Measurements from ENCODE around the gene PRR16. TPM values are rescaled to one million over a fixed set of nuclear protein-coding genes. Genes with fewer than 3 reads are reported as not detected.

Gene PRR16
- total RNA-seq, 1 donor from 2014 or later, result 18.3 TPM

DNA sequence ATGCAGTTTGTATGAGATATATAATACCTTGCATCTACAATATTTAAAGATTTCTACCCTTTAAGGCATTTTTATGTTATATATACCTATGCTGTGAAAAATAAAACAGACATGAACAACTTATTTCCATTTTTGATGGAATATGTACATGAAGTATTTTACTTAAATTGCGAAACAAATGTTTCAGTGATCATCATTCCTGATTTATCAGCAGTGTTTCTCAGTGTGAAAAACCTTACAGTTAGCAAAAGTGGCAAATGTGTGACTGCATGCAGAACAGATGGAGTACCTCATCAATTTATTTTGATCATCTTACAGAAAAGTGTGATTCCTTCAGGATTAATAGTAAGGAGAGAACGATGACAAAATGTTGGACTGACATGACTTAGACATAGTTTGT, 43.1 kb downstream of the PRR16 start:
- DNase-seq (ENCODE audit: extremely low spot score, unreplicated experiment), result no peak
- no peaks in the 10 kb centered on the region for H3K36me3 Mint-ChIP-seq (ENCODE audit: unreplicated experiment)
- no peak overlapping the region for H3K4me3 Mint-ChIP-seq (ENCODE audit: unreplicated experiment)
- no peaks in the 10 kb centered on the region for H3K27me3 Mint-ChIP-seq (ENCODE audit: unreplicated experiment)
- TF ChIP-seq, protein P1, sequence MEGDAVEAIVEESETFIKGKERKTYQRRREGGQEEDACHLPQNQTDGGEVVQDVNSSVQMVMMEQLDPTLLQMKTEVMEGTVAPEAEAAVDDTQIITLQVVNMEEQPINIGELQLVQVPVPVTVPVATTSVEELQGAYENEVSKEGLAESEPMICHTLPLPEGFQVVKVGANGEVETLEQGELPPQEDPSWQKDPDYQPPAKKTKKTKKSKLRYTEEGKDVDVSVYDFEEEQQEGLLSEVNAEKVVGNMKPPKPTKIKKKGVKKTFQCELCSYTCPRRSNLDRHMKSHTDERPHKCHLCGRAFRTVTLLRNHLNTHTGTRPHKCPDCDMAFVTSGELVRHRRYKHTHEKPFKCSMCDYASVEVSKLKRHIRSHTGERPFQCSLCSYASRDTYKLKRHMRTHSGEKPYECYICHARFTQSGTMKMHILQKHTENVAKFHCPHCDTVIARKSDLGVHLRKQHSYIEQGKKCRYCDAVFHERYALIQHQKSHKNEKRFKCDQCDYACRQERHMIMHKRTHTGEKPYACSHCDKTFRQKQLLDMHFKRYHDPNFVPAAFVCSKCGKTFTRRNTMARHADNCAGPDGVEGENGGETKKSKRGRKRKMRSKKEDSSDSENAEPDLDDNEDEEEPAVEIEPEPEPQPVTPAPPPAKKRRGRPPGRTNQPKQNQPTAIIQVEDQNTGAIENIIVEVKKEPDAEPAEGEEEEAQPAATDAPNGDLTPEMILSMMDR (IDR thresholded peaks at IDR 0.05), result no peak
- H3K9me3 Mint-ChIP-seq (ENCODE audit: unreplicated experiment), result peaks cover 3% of the 10 kb centered on the region
- peak overlapping the region; percentile 32 for H3K27ac Mint-ChIP-seq (ENCODE audit: unreplicated experiment)
- peaks cover 32% of the 10 kb centered on the region for H3K4me1 Mint-ChIP-seq (ENCODE audit: unreplicated experiment)

DNA sequence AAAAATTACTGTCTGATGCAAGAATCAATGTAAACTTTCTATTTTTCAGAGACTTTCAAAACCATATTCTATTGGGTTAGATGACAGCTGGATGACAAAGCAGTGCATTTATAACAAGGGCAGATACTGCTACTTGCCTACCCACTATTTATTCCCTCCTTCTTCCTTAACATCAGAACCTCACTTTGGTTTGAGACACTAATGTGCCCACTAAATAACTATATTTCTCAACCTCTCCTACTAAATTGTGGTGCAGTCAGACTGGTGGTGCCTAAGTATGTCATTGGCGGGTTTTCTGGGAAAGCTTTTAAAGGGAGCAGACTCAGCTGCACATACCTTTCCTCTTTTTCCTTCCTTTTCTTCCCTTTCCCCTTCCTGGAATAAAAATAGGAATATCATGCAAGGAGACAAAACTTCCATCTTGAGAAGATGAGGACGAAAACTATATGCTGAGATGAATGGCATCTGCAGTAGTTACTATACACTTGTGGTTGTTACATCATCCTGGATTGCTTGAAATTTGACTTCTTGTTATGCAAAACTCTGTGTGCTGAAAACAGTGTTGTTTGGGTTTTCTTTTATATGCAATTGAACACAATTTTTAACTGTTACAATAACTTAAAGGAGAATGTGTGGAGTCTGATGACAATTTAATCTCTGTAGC, 43.8 kb downstream of the PRR16 start:
- TF ChIP-seq, protein P1 (IDR thresholded peaks at IDR 0.05), result no peak
- no peak overlapping the region for H3K4me3 Mint-ChIP-seq (ENCODE audit: unreplicated experiment)
- peaks cover 37% of the 10 kb centered on the region for H3K4me1 Mint-ChIP-seq (ENCODE audit: unreplicated experiment)
- H3K27ac Mint-ChIP-seq (ENCODE audit: unreplicated experiment), result peak overlapping the region; percentile 71
- H3K27me3 Mint-ChIP-seq (ENCODE audit: unreplicated experiment), result no peaks in the 10 kb centered on the region
- H3K36me3 Mint-ChIP-seq (ENCODE audit: unreplicated experiment), result no peaks in the 10 kb centered on the region
- DNase-seq (ENCODE audit: extremely low spot score, unreplicated experiment), result no peak
- H3K9me3 Mint-ChIP-seq (ENCODE audit: unreplicated experiment), result peaks cover 3% of the 10 kb centered on the region

DNA sequence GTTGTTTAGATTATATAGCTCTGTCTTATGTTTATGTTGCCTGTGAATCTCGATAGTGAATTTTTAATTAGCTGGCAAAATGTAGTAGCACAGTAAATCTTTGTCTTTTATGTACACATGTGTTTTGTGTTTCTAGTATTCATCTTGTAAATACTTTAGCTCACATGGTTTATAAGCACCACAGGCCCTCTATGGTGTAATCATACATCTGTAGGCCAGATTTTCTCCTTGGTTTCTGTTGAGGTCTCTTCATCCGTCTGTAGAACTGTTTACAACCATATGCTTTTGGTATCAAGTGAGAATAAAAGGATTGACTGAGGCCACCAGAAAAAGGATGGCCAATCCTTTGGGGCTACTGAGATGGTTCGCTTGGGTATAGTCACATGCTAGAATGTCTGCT, 45.0 kb downstream of the PRR16 start:
- Mint-ChIP-seq H3K4me1 (ENCODE audit: unreplicated experiment) (peaks cover 37% of the 10 kb centered on the region), H3K27ac (ENCODE audit: unreplicated experiment) (no peak overlapping the region), H3K27me3 (ENCODE audit: unreplicated experiment) (no peaks in the 10 kb centered on the region), H3K36me3 (ENCODE audit: unreplicated experiment) (no peaks in the 10 kb centered on the region), H3K4me3 (ENCODE audit: unreplicated experiment) (no peak overlapping the region), H3K9me3 (ENCODE audit: unreplicated experiment) (peaks cover 3% of the 10 kb centered on the region)
- no peak for DNase-seq (ENCODE audit: extremely low spot score, unreplicated experiment)
- TF ChIP-seq, protein P1 (IDR thresholded peaks at IDR 0.05), result no peak

DNA sequence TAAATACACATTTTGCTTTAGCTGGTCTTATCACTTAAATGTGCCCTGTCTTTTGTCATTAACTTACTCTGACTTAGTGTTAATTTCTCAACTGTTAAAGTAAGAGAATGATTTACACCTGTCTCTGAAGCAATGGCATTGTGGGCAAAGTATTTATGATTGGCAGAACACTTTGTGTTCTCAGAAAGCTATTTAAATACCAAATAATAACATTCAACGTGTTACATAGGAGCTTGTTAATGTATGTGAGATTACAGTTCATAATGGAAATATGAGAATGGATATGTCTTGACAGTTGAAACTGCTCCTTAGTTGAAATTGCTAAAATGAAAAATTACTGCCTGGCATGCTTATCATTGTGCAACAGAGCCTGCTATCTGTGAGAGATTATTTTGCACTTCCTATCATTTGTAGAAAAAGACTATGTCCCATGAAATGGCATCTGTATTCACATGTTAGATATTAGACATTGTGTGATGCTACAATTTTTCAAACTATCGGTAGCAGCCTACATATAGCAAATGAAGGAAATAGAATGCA, 46.1 kb downstream of the PRR16 start:
- Mint-ChIP-seq H3K9me3 (ENCODE audit: unreplicated experiment) (peaks cover 3% of the 10 kb centered on the region), H3K27ac (ENCODE audit: unreplicated experiment) (no peak overlapping the region), H3K36me3 (ENCODE audit: unreplicated experiment) (no peaks in the 10 kb centered on the region), H3K4me3 (ENCODE audit: unreplicated experiment) (no peak overlapping the region), H3K27me3 (ENCODE audit: unreplicated experiment) (no peaks in the 10 kb centered on the region), H3K4me1 (ENCODE audit: unreplicated experiment) (peaks cover 37% of the 10 kb centered on the region)
- TF ChIP-seq, protein P1 (IDR thresholded peaks at IDR 0.05), result no peak
- no peak for DNase-seq (ENCODE audit: extremely low spot score, unreplicated experiment)

DNA sequence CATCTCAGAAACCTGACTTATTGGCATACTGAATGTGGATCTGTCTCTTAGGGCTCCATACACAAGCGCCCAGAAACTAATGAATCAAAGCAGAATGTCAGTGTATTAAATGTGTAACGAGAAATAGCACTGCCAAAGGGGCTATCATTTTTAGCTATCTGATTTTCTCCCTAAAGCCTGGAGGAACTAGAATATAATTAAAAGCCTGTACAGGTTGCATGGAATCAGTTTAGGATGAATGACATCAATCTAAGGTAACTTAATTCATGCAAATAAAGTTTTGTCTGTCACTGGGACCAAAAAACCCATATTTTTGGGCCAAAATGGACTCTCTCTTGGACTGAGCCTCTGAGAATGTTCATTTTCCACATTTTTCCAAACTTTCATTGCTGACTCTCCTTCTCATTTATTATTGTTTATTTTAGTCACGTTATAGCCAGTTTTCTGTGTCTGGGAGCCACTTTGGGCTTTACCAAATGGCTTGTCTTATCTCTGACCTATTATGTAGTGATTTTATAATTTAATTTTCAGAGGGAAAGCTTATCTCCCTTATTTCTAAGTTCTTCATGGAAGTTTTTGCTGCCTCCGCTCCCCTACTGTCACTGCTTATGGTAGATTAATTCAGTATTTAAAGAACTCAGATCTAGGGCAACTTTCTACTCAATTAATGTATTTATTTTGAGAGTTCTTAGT, 47.0 kb downstream of the PRR16 start:
- no peak overlapping the region for H3K4me3 Mint-ChIP-seq (ENCODE audit: unreplicated experiment)
- TF ChIP-seq, protein P1 (IDR thresholded peaks at IDR 0.05), result no peak
- no peak for DNase-seq (ENCODE audit: extremely low spot score, unreplicated experiment)
- H3K36me3 Mint-ChIP-seq (ENCODE audit: unreplicated experiment), result no peaks in the 10 kb centered on the region
- H3K27me3 Mint-ChIP-seq (ENCODE audit: unreplicated experiment), result no peaks in the 10 kb centered on the region
- H3K4me1 Mint-ChIP-seq (ENCODE audit: unreplicated experiment), result peaks cover 37% of the 10 kb centered on the region
- peaks cover 3% of the 10 kb centered on the region for H3K9me3 Mint-ChIP-seq (ENCODE audit: unreplicated experiment)
- peak overlapping the region; percentile 81 for H3K27ac Mint-ChIP-seq (ENCODE audit: unreplicated experiment)
